Left ventricle myocardium inferior (tissue), 1 donor: ENCODE measurements around the gene GPX6. TPM values are rescaled to one million over a fixed set of nuclear protein-coding genes. Genes with fewer than 3 reads are reported as not detected.
"Not testable (repeated sequence)": the region's sequence is repeated elsewhere in the genome, so short reads cannot be mapped to it uniquely, and the experiment has no call there.

Experiments
- DNase-seq: peaks from one replicate; pipeline ENCODE4 v3.0.0-alpha.2; 2020
- H3K27ac ChIP-seq: fragments of 200-600 bp; replicated peaks from 2 replicates; pipeline ENCODE4 v1.8.0; 2021
- H3K27me3 ChIP-seq: fragments of 200-600 bp; 2 replicates; pipeline ENCODE4 v1.8.0; 2021; ENCODE audit warnings: low read depth
- H3K36me3 ChIP-seq: fragments of 200-600 bp; 2 replicates; pipeline ENCODE4 v1.8.0; 2021
- H3K4me1 ChIP-seq: fragments of 200-600 bp; 2 replicates; pipeline ENCODE4 v1.8.0; 2021
- H3K4me3 ChIP-seq: fragments of 200-600 bp; 2 replicates; pipeline ENCODE4 v1.8.0; 2021; ENCODE audit warnings: mild to moderate bottlenecking, moderate library complexity
- H3K9me3 ChIP-seq: fragments of 200-600 bp; replicated peaks from 2 replicates; pipeline ENCODE4 v1.8.0; 2021
- intact Hi-C: fragments of 100-400 bp; cut with micrococcal nuclease; formaldehyde crosslinking; loops from one replicate; pipeline ENCODE4 v1.11.0; 2022
- total RNA-seq: library from RNA; stranded (reverse); fragmentation: NEBNext Ultra II Directional; extraction: Animal tissue kit (Norgen Biotek cat#: 25700); gene quantifications from one replicate; pipeline ENCODE4 v1.2.1, GENCODE V29; 2021
- TF ChIP-seq, protein P1 (sequence below): fragments of 200-600 bp; IDR thresholded peaks from 2 replicates; pipeline ENCODE4 v1.8.0; 2021; ENCODE audit warnings: antibody characterized with exemption, mild to moderate bottlenecking, borderline replicate concordance
- donor health status: DM: no; HTN: yes; CAD: no; lungs with severe emphysema.

Gene GPX6
- total RNA-seq, 1 donor from 2014 or later: not detected

DNA sequence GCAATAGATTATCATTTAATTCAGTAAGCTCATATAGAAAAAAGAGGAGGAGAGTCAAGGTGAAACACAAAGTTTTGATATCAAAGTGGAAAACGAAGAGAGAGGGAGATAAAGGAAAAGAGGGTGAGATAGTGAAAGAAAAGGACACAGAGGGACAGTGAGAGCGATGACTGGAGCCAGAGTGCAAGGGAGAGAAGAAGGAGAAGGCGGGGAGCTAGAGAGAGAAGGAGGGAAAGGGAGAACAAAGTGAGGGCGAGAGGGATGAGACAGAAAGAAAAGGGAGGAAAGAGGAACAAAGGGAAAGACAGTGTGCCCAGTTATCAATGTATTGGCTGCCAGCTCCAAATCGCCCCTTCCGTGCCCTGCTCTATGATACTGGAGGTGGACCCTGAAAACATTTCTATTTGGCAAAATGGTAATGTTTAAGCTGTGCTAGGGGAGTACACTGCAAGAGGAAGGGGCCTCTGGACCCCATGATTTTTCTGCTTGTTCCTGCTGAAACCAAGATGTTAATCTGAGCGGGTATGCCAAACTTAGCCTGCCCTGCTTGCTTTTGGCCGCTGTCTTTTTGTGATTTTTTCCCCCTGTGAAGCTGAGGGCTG, 37.9 kb upstream of the GPX6 start:
- no peak for DNase-seq
- H3K4me1 ChIP-seq: peaks cover 3% of the 10 kb centered on the region
- peaks cover 83% of the 10 kb centered on the region for H3K27me3 ChIP-seq
- peaks cover 8% of the 10 kb centered on the region for H3K9me3 ChIP-seq
- intact Hi-C loops: no loop called here
- no peak overlapping the region for H3K27ac ChIP-seq
- H3K4me3 ChIP-seq: peak overlapping the region; percentile 57
- no peaks in the 10 kb centered on the region for H3K36me3 ChIP-seq
- TF ChIP-seq, protein P1, sequence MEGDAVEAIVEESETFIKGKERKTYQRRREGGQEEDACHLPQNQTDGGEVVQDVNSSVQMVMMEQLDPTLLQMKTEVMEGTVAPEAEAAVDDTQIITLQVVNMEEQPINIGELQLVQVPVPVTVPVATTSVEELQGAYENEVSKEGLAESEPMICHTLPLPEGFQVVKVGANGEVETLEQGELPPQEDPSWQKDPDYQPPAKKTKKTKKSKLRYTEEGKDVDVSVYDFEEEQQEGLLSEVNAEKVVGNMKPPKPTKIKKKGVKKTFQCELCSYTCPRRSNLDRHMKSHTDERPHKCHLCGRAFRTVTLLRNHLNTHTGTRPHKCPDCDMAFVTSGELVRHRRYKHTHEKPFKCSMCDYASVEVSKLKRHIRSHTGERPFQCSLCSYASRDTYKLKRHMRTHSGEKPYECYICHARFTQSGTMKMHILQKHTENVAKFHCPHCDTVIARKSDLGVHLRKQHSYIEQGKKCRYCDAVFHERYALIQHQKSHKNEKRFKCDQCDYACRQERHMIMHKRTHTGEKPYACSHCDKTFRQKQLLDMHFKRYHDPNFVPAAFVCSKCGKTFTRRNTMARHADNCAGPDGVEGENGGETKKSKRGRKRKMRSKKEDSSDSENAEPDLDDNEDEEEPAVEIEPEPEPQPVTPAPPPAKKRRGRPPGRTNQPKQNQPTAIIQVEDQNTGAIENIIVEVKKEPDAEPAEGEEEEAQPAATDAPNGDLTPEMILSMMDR: no peak

DNA sequence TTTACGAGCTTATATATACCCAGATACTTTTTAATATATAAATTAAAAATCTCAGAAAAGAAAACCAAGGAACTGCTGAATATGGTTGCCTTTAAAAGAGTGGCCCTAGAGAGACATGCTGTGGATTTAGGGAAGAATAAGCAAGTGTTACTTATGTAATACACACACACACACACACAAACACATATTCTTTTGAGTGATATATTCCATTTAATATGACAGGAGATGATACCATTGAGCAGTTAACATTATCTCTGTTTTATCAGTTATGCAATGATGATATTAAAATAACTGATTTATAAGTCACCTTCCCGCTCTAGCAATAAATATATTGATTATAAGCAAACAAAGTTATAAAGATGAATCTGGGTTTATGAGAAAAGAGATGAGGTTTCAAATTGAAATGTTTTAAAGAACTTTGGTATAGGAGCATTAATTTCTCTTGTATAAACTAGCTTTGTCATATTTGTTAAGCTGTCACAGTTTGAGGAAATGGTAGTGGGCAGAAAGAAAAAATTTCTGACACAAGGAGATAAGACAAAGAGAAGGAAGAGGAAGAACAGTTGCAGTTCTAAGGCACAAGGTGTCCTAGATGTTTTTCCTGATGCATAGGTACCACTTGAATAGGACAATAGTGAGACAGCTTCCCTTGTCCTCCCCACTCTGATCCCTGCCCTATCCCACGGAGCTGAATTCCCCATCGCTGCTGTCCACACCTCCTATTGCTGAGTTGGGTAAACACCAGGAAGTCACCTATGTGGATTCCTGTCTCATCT, 36.5 kb upstream of the GPX6 start:
- no peak for DNase-seq
- intact Hi-C loops: no loop called here
- Histone ChIP-seq H3K4me3 (no peak overlapping the region), H3K9me3 (peaks cover 13% of the 10 kb centered on the region), H3K4me1 (peaks cover 3% of the 10 kb centered on the region), H3K36me3 (no peaks in the 10 kb centered on the region), H3K27me3 (peaks cover 82% of the 10 kb centered on the region), H3K27ac (no peak overlapping the region)
- TF ChIP-seq, protein P1: no peak

DNA sequence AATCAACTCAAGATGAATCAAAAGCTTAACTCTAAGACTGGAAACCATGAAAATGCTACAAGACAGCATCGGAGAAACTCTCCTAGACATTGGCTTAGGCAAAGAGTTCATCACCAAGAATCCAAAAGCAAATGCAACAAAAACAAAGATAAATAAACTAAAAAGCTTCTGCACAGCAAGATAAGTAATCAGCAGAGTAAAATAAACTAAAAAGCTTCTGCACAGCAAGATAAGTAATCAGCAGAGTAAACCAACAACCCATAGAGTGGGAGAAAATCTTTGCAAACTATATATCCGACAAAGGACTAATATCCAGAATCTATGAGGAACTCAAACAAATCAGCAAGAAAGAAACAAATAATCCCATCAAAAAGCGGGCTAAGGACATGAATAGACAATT, 31.4 kb upstream of the GPX6 start:
- H3K27ac ChIP-seq, H3K4me3 ChIP-seq, H3K4me1 ChIP-seq, DNase-seq, H3K36me3 ChIP-seq, intact Hi-C loops: not testable (repeated sequence)
- Histone ChIP-seq H3K9me3 (peaks cover 13% of the 10 kb centered on the region), H3K27me3 (peaks cover 82% of the 10 kb centered on the region)

DNA sequence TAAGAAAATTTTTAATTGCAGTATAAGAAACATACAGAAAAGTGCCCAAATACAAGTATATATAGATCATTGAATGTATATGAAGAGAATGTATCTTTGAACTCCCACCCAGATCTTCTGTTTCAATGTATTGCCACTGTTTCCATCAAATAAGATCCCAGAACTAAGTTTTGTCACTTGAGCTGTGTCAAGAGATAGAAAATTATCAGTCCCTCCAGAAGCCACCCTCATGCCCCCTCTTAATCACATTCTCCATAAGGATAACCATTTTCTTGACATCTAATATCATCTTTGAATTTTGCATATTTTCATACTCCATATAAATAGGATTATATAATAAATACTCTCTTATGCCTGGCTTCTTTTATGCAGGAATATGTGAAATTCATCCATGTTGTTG, 30.4 kb upstream of the GPX6 start:
- intact Hi-C loops: no loop called here
- TF ChIP-seq, protein P1: no peak
- Histone ChIP-seq H3K9me3 (peaks cover 9% of the 10 kb centered on the region), H3K36me3 (no peaks in the 10 kb centered on the region), H3K27me3 (peaks cover 88% of the 10 kb centered on the region), H3K27ac (no peak overlapping the region), H3K4me1 (no peaks in the 10 kb centered on the region), H3K4me3 (no peak overlapping the region)
- no peak for DNase-seq

DNA sequence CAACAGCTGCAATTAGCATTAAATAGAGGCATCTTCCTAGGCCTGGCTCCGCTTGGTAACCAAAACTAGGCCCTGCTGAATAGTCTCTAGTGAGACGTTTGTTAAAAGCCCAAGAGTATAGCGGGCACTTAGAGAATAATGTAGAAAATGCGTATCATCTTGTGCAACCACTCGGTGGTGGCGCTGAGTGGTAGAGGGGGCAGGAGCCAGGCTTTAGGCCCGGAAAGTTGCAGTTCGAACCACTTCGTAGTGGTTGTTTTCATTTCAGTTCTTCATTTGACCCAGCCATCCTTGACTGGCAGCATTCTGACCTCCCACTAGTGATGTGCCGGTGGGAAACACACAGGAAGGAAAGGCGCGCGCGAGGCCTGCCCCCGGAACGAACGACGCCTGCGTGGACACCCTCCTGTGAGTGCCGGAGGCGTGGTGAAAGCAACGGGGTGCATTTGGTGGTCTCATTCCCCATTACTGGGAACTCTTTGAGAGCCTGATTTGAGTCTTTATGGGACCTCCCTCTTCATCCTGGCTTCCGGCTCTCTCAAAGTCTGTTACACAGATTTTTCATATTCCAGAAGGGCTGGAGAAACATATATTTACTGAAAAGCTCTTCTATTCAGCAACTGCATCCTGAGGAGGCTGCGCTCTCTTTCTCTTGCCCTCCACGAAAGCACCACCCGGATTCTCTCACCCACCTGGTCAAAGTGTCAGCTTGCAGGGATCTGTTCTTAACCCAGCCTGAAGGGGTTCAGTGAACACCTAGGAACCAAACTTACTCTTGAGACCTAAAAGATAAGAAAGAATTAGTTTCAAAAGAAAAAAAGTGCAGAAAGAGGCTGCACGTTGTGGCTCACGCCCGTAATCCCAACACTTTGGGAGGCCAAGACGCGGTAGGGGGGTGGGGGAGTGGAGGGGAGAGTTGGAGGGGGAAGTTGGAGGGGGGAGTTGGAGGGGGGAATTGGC, 28.3 kb upstream of the GPX6 start:
- no peak for DNase-seq
- peaks cover 88% of the 10 kb centered on the region for H3K27me3 ChIP-seq
- intact Hi-C loops: no loop called here

More for the DNA sequence above, 28.3 kb upstream of the GPX6 start:
- peak overlapping the region; percentile 37 for H3K4me3 ChIP-seq
- peaks cover 5% of the 10 kb centered on the region for H3K9me3 ChIP-seq
- TF ChIP-seq, protein P1: no peak
- H3K27ac ChIP-seq: no peak overlapping the region
- no peaks in the 10 kb centered on the region for H3K36me3 ChIP-seq
- no peaks in the 10 kb centered on the region for H3K4me1 ChIP-seq
